ENCODE measurements around the gene RTN4R.
"Not testable (repeated sequence)": the region's sequence is repeated elsewhere in the genome, so short reads cannot be mapped to it uniquely, and the experiment has no call there.

RTN4R gene

GRCh38 chr22:20280163-20280562, 12.0 kb upstream of the RTN4R start:
- not testable (repeated sequence) for H3K79me1 ChIP-seq (replicated peaks; ENCODE audit: low read length, poor library complexity, severe bottlenecking); H3K18ac ChIP-seq (ENCODE audit: low read depth in 1 of 2, low read length in 2 of 2); H3K23ac ChIP-seq (ENCODE audit: low read length in 2 of 2); H4K8ac ChIP-seq (ENCODE audit: low read length); H2BK120ac ChIP-seq (ENCODE audit: low read depth, low read length); H4K91ac ChIP-seq (ENCODE audit: low read length); H3K9me3 ChIP-seq (ENCODE audit: control insufficient read depth, low read length); H3K4ac ChIP-seq (ENCODE audit: low read depth in 1 of 2, low read length in 2 of 2); H3K36me3 ChIP-seq (ENCODE audit: control insufficient read depth in 1 of 2, insufficient read depth in 2 of 2, low read depth in 1 of 2, low read length in 2 of 2); H3K4me3 ChIP-seq (ENCODE audit: insufficient read depth in 1 of 2, low read depth in 1 of 2, low read length in 2 of 2); H2BK12ac ChIP-seq (ENCODE audit: low read length in 2 of 2); H3K9ac ChIP-seq (ENCODE audit: low read length); H3K4me1 ChIP-seq (ENCODE audit: control insufficient read depth, insufficient read depth, low read depth, low read length); H2AK5ac ChIP-seq (ENCODE audit: low read length, severe bottlenecking); H2BK15ac ChIP-seq (ENCODE audit: low read depth, poor library complexity, severe bottlenecking); H3K14ac ChIP-seq (ENCODE audit: low read length in 2 of 2); H2AFZ ChIP-seq (ENCODE audit: low read depth, low read length); DNase-seq; H3K27ac ChIP-seq (ENCODE audit: low read length, poor library complexity, severe bottlenecking); H3K4me2 ChIP-seq (ENCODE audit: low read length, poor library complexity, severe bottlenecking); H2BK5ac ChIP-seq (ENCODE audit: low read depth, low read length, poor library complexity, severe bottlenecking)
- peaks cover 13% of the 10 kb centered on the region in 2 experiments for H3K27me3 ChIP-seq (ENCODE audit: control insufficient read depth in 1 of 2, insufficient read depth in 1 of 2, low read length in 2 of 2)
- 85% methylated on average over 11 of the region's 21 CpGs for WGBS

DNA sequence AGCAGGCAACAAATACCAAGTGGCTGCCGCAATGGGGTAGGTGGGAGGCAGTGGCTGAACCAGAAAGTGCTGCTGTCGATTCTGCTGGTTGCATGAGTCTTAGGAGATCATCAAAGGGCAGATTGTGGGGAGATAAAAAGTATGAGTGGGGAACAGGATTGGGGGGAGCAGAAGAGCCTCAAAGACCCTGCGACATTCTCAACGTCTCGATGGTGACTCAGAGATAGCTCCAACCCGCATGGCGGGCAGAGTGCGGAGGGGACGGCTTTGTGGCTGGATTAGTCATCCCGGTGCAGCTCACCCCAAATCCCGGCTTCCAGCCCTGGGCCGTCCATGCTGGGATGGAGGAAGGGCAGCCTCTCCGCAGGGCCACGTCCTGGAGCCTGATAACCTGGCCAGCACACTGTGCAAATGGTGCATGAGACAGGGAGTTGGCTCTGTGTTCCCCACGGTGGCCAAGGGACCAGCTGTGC, 11.6 kb upstream of the RTN4R start:
- Histone ChIP-seq H3K27ac (ENCODE audit: low read length, poor library complexity, severe bottlenecking) (no peak overlapping the region), H2AFZ (ENCODE audit: low read depth, low read length) (no peak overlapping the region), H2BK15ac (ENCODE audit: low read depth, poor library complexity, severe bottlenecking) (no peak overlapping the region), H3K9ac (ENCODE audit: low read length) (no peak overlapping the region), H2BK12ac (ENCODE audit: low read length in 2 of 2) (no peak overlapping the region), H4K8ac (ENCODE audit: low read length) (no peak overlapping the region), H3K4me2 (ENCODE audit: low read length, poor library complexity, severe bottlenecking) (no peak overlapping the region), H2BK5ac (ENCODE audit: low read depth, low read length, poor library complexity, severe bottlenecking) (no peak overlapping the region), H3K4me1 (ENCODE audit: control insufficient read depth, insufficient read depth, low read depth, low read length) (peaks cover 4% of the 10 kb centered on the region), H3K79me1 (replicated peaks; ENCODE audit: low read length, poor library complexity, severe bottlenecking) (no peaks in the 10 kb centered on the region), H3K23ac (ENCODE audit: low read length in 2 of 2) (no peak overlapping the region), H3K4me3 (ENCODE audit: insufficient read depth in 1 of 2, low read depth in 1 of 2, low read length in 2 of 2) (no peak overlapping the region), H2AK5ac (ENCODE audit: low read length, severe bottlenecking) (no peak overlapping the region), H2BK120ac (ENCODE audit: low read depth, low read length) (no peak overlapping the region), H3K27me3 (ENCODE audit: control insufficient read depth in 1 of 2, insufficient read depth in 1 of 2, low read length in 2 of 2) (peaks cover 13% of the 10 kb centered on the region in 2 experiments), H4K91ac (ENCODE audit: low read length) (no peak overlapping the region), H3K18ac (ENCODE audit: low read depth in 1 of 2, low read length in 2 of 2) (no peak overlapping the region), H3K14ac (ENCODE audit: low read length in 2 of 2) (no peak overlapping the region), H3K4ac (ENCODE audit: low read depth in 1 of 2, low read length in 2 of 2) (no peak overlapping the region), H3K9me3 (ENCODE audit: control insufficient read depth, low read length) (no peaks in the 10 kb centered on the region), H3K36me3 (ENCODE audit: control insufficient read depth in 1 of 2, insufficient read depth in 2 of 2, low read depth in 1 of 2, low read length in 2 of 2) (no peaks in the 10 kb centered on the region)
- WGBS: 58% methylated on average over 15 of the region's 15 CpGs
- peak; percentile 55 for DNase-seq

DNA sequence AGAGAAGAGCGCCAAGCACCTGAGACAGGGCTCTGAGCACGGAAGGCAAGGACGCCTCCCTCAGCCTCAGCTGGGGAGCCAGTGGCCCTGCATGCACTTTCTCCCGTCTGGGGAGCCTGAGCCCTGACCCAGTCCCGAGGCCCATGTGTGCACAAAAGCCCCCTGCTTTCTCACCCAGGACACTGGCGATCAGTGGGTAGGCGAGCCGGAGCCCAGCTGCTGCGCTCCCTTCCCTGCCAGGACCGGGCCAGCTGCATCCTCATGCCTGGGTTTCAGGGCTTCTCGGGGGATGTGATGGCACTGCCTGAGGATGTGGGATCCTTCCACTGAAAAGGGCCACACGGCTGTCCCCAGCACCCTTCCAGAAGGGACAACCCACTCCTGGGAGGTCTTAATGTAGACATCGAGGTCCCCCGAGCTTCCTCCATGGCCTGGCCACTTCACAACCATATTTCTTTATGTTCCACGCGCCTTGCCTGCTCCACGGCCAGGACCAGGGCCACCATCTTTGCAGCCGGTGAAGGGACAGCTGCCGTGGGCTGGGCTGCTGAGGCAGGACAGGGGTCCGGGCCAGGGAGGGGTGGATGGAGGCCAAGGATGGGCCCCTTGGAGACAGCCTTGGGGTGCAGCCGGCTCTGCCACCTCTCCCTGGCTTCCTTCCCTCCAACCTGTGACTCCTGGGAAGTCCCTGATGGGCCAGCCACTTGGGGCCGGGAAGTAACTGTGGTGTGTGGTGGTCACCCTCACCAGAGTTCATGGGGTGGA, 10.8 kb upstream of the RTN4R start:
- H2AK5ac ChIP-seq (ENCODE audit: low read length, severe bottlenecking); H4K8ac ChIP-seq (ENCODE audit: low read length); H3K36me3 ChIP-seq (ENCODE audit: control insufficient read depth in 1 of 2, insufficient read depth in 2 of 2, low read depth in 1 of 2, low read length in 2 of 2); H3K79me1 ChIP-seq (replicated peaks; ENCODE audit: low read length, poor library complexity, severe bottlenecking); H3K4ac ChIP-seq (ENCODE audit: low read depth in 1 of 2, low read length in 2 of 2); H3K14ac ChIP-seq (ENCODE audit: low read length in 2 of 2); H2BK120ac ChIP-seq (ENCODE audit: low read depth, low read length); DNase-seq; H3K9me3 ChIP-seq (ENCODE audit: control insufficient read depth, low read length); H2BK12ac ChIP-seq (ENCODE audit: low read length in 2 of 2); H2BK15ac ChIP-seq (ENCODE audit: low read depth, poor library complexity, severe bottlenecking); H3K4me3 ChIP-seq (ENCODE audit: insufficient read depth in 1 of 2, low read depth in 1 of 2, low read length in 2 of 2); H3K4me2 ChIP-seq (ENCODE audit: low read length, poor library complexity, severe bottlenecking); H3K9ac ChIP-seq (ENCODE audit: low read length); H4K91ac ChIP-seq (ENCODE audit: low read length); H2BK5ac ChIP-seq (ENCODE audit: low read depth, low read length, poor library complexity, severe bottlenecking); H3K18ac ChIP-seq (ENCODE audit: low read depth in 1 of 2, low read length in 2 of 2); H2AFZ ChIP-seq (ENCODE audit: low read depth, low read length); H3K27ac ChIP-seq (ENCODE audit: low read length, poor library complexity, severe bottlenecking); H3K23ac ChIP-seq (ENCODE audit: low read length in 2 of 2); H3K4me1 ChIP-seq (ENCODE audit: control insufficient read depth, insufficient read depth, low read depth, low read length): not testable (repeated sequence)
- 90% methylated on average over 11 of the region's 22 CpGs for WGBS
- peaks cover 12 to 13% of the 10 kb centered on the region in 2 experiments for H3K27me3 ChIP-seq (ENCODE audit: control insufficient read depth in 1 of 2, insufficient read depth in 1 of 2, low read length in 2 of 2)

GRCh38 chr22:20277936-20278635, 10.0 kb upstream of the RTN4R start:
- H3K4ac ChIP-seq (ENCODE audit: low read depth in 1 of 2, low read length in 2 of 2); H3K27ac ChIP-seq (ENCODE audit: low read length, poor library complexity, severe bottlenecking); H3K9me3 ChIP-seq (ENCODE audit: control insufficient read depth, low read length); H3K4me1 ChIP-seq (ENCODE audit: control insufficient read depth, insufficient read depth, low read depth, low read length); H3K4me2 ChIP-seq (ENCODE audit: low read length, poor library complexity, severe bottlenecking); H3K14ac ChIP-seq (ENCODE audit: low read length in 2 of 2); H3K18ac ChIP-seq (ENCODE audit: low read depth in 1 of 2, low read length in 2 of 2); H2AFZ ChIP-seq (ENCODE audit: low read depth, low read length); H3K36me3 ChIP-seq (ENCODE audit: control insufficient read depth in 1 of 2, insufficient read depth in 2 of 2, low read depth in 1 of 2, low read length in 2 of 2); H3K23ac ChIP-seq (ENCODE audit: low read length in 2 of 2); H4K91ac ChIP-seq (ENCODE audit: low read length); H3K4me3 ChIP-seq (ENCODE audit: insufficient read depth in 1 of 2, low read depth in 1 of 2, low read length in 2 of 2); H2BK5ac ChIP-seq (ENCODE audit: low read depth, low read length, poor library complexity, severe bottlenecking); H2BK15ac ChIP-seq (ENCODE audit: low read depth, poor library complexity, severe bottlenecking); H2AK5ac ChIP-seq (ENCODE audit: low read length, severe bottlenecking); H3K9ac ChIP-seq (ENCODE audit: low read length); DNase-seq; H2BK12ac ChIP-seq (ENCODE audit: low read length in 2 of 2); H2BK120ac ChIP-seq (ENCODE audit: low read depth, low read length); H4K8ac ChIP-seq (ENCODE audit: low read length); H3K79me1 ChIP-seq (replicated peaks; ENCODE audit: low read length, poor library complexity, severe bottlenecking): not testable (repeated sequence)
- H3K27me3 ChIP-seq (ENCODE audit: control insufficient read depth in 1 of 2, insufficient read depth in 1 of 2, low read length in 2 of 2): peaks cover 6 to 13% of the 10 kb centered on the region in 2 experiments
- WGBS: 78% methylated on average over 9 of the region's 18 CpGs

All from mesenchymal stem cell (in vitro differentiated cells and primary cell).